ENCODE measurements around the gene ADAM12.

ADAM12 gene

DNA sequence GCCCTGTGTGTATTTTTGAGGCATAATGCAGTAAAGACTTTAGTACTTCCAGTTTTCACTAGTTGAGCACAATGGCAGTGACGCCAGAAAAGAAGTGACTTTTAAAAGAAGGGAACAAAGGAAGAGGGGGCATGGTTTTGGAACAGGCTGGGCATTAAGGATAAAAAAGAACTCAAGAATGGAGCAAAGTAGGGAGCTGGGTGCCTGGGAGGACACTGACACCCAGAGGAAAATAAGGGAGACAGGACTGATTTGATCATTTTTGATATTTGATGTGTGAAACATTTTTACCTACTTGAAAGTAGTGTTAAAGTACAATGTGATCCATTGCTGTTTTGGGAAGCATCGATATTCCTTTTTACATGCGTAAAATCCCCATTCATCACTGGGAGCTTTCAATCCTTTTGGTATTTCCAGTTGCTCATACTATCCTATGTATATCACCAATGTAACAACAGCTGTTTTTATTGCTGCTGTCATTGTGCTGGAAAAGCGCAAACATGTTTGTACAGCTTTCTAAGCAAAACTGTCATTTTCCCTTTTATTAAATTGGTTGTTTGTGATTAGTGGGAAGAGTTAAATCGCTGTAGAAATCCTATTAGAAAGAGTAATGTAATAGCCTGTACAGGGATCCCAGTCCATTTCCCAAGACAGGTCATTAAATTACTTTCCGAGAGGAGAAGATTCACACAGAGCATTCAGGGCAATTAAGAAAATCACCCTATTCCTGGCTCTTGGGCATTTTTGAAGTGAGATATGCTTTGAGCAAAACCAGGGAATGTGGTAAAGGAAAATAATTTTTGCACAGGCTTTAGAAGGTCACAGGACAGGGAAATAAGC is 85.2 kb downstream of the ADAM12 start:
- Histone ChIP-seq H3K27me3 (ENCODE audit: control insufficient read depth, insufficient read depth, low read length) (no peaks in the 10 kb centered on the region), H3K9ac (ENCODE audit: low read depth, low read length) (no peak overlapping the region), H3K4me3 (ENCODE audit: low read depth, low read length) (no peak overlapping the region), H3K36me3 (ENCODE audit: control insufficient read depth, insufficient read depth, low read length) (no peaks in the 10 kb centered on the region), H3K9me3 (ENCODE audit: control insufficient read depth, insufficient read depth, low read length) (no peaks in the 10 kb centered on the region), H3K4me1 (ENCODE audit: control insufficient read depth, insufficient read depth, low read length) (peaks cover 5% of the 10 kb centered on the region)

- H3K9ac ChIP-seq (ENCODE audit: low read depth, low read length): no peak overlapping the region
Measured at GRCh38 chr10:126302476-126302756, 85.9 kb downstream of the ADAM12 start.

DNA sequence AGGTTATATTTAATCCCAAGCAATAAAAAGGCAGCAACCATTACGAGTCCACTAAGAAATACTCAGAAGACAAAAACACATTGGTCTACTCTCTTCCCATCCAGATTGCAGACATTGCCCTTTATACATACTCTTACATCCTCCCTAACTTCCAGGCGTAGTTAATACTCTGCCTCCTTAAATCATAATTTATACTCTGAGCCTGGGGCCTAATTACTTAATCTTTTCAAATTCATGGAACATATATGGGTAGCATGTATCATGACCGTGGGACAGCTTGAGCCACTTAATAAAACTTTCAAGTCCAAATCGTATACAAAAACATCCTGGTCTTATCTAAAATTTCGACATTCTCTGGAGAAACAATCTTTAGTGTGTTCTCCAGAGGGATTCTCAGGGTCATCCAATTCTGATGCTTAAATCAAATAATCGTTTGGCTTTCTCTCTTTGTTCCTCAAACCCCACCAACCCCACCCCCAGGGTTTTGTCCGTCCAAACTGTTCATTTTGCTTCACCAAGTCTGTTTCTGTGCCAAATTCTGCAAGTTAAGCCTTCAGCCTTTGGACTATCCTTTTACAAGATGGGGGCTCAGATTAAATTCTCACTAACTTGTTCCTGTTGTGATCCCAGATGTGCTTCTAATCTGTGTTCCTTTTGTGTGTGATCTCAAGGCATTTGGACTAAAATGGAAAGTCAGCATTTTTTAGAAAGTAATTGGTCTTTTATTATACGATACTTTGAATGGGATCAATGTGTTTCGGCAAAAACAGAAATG is 86.4 kb downstream of the ADAM12 start:
- Histone ChIP-seq H3K4me1 (ENCODE audit: control insufficient read depth, insufficient read depth, low read length) (peaks cover 5% of the 10 kb centered on the region), H3K27me3 (ENCODE audit: control insufficient read depth, insufficient read depth, low read length) (no peaks in the 10 kb centered on the region), H3K9ac (ENCODE audit: low read depth, low read length) (no peak overlapping the region), H3K4me3 (ENCODE audit: low read depth, low read length) (no peak overlapping the region), H3K9me3 (ENCODE audit: control insufficient read depth, insufficient read depth, low read length) (no peaks in the 10 kb centered on the region), H3K36me3 (ENCODE audit: control insufficient read depth, insufficient read depth, low read length) (no peaks in the 10 kb centered on the region)

More at GRCh38 chr10:126302476-126302756, 85.9 kb downstream of the ADAM12 start:
- H3K4me3 ChIP-seq (ENCODE audit: low read depth, low read length): no peak overlapping the region
- peaks cover 5% of the 10 kb centered on the region for H3K4me1 ChIP-seq (ENCODE audit: control insufficient read depth, insufficient read depth, low read length)
- no peaks in the 10 kb centered on the region for H3K36me3 ChIP-seq (ENCODE audit: control insufficient read depth, insufficient read depth, low read length)
- H3K9me3 ChIP-seq (ENCODE audit: control insufficient read depth, insufficient read depth, low read length): no peaks in the 10 kb centered on the region
- no peaks in the 10 kb centered on the region for H3K27me3 ChIP-seq (ENCODE audit: control insufficient read depth, insufficient read depth, low read length)

DNA sequence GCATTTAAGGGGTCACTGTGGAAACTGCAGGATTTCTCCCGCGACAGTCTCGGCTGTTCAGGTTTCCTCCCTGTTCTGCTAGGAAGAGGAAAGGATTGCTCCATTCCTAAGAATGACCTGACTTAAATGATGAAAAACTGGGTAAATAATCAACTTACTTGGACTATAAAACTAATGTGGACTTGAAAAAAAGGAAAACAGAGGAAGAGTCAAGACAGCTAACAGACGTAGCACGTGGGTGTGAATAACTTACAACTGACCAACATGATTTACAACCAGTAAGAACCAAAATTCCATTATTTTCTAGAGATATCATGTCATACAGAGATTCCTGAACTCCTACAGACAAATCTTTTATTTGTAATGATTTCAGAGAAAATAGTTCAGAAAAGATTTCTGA is 93.8 kb downstream of the ADAM12 start:
- no peaks in the 10 kb centered on the region for H3K4me1 ChIP-seq (ENCODE audit: control insufficient read depth, insufficient read depth, low read length)
- no peaks in the 10 kb centered on the region for H3K36me3 ChIP-seq (ENCODE audit: control insufficient read depth, insufficient read depth, low read length)
- no peaks in the 10 kb centered on the region for H3K27me3 ChIP-seq (ENCODE audit: control insufficient read depth, insufficient read depth, low read length)
- H3K4me3 ChIP-seq (ENCODE audit: low read depth, low read length): no peak overlapping the region
- no peak overlapping the region for H3K9ac ChIP-seq (ENCODE audit: low read depth, low read length)
- H3K9me3 ChIP-seq (ENCODE audit: control insufficient read depth, insufficient read depth, low read length): no peaks in the 10 kb centered on the region

DNA sequence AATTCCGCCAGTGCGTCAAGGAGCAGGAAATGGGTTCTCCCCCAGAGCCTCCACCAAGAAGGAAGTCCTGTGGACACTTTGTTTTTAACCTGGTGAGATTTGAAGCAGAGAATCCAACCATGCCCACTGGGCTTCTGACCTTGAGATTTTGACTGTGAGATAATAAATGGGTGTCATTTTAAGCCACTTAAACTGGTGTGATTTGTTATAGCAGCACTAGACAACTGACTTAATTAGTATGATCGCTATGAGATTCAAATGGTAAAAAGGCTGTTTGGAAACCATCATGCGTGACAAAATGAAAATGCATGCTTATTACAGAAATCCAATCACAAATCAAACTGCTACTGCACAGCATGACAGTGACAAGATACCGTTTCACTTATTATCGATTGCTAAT is 98.0 kb downstream of the ADAM12 start:
- no peaks in the 10 kb centered on the region for H3K36me3 ChIP-seq (ENCODE audit: control insufficient read depth, insufficient read depth, low read length)
- no peaks in the 10 kb centered on the region for H3K9me3 ChIP-seq (ENCODE audit: control insufficient read depth, insufficient read depth, low read length)
- H3K4me3 ChIP-seq (ENCODE audit: low read depth, low read length): no peak overlapping the region
- H3K4me1 ChIP-seq (ENCODE audit: control insufficient read depth, insufficient read depth, low read length): no peaks in the 10 kb centered on the region
- no peaks in the 10 kb centered on the region for H3K27me3 ChIP-seq (ENCODE audit: control insufficient read depth, insufficient read depth, low read length)
- H3K9ac ChIP-seq (ENCODE audit: low read depth, low read length): no peak overlapping the region

- H3K27me3 ChIP-seq (ENCODE audit: control insufficient read depth, insufficient read depth, low read length): no peaks in the 10 kb centered on the region
- no peak overlapping the region for H3K9ac ChIP-seq (ENCODE audit: low read depth, low read length)
- H3K36me3 ChIP-seq (ENCODE audit: control insufficient read depth, insufficient read depth, low read length): no peaks in the 10 kb centered on the region
- H3K9me3 ChIP-seq (ENCODE audit: control insufficient read depth, insufficient read depth, low read length): no peaks in the 10 kb centered on the region
- no peaks in the 10 kb centered on the region for H3K4me1 ChIP-seq (ENCODE audit: control insufficient read depth, insufficient read depth, low read length)
- no peak overlapping the region for H3K4me3 ChIP-seq (ENCODE audit: low read depth, low read length)
Measured at GRCh38 chr10:126288547-126289493, 99.5 kb downstream of the ADAM12 start.

DNA sequence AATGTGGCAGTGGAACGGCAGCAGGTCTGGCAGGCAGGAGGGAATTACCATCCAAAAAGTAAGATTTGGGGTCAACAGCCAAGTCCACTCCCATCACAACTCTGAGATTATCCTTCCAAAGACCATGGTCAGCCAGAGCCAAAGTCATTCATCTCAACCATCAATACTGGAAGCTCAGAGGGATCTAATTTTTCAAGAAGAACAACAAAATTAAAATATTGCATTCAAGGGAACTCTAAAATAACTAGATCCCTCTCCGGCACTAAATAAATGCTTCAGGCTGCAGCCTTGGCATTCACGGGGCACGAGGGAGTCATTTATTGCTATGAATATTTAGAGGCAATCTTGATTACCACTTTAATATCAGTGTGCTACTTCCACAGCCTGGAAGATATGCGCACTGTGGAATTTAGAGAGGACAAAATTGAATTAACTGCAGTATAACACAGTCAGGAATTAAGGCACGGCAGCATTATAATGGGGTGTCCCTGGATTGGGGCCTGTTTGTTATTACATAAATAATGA is 102.0 kb downstream of the ADAM12 start:
- H3K4me3 ChIP-seq (ENCODE audit: low read depth, low read length): no peak overlapping the region
- no peaks in the 10 kb centered on the region for H3K27me3 ChIP-seq (ENCODE audit: control insufficient read depth, insufficient read depth, low read length)
- H3K36me3 ChIP-seq (ENCODE audit: control insufficient read depth, insufficient read depth, low read length): no peaks in the 10 kb centered on the region
- no peak overlapping the region for H3K9ac ChIP-seq (ENCODE audit: low read depth, low read length)
- no peaks in the 10 kb centered on the region for H3K9me3 ChIP-seq (ENCODE audit: control insufficient read depth, insufficient read depth, low read length)
- no peaks in the 10 kb centered on the region for H3K4me1 ChIP-seq (ENCODE audit: control insufficient read depth, insufficient read depth, low read length)

GRCh38 chr10:126283307-126283706 is 105.0 kb downstream of the ADAM12 start:
- no peaks in the 10 kb centered on the region for H3K4me1 ChIP-seq (ENCODE audit: control insufficient read depth, insufficient read depth, low read length)
- H3K9me3 ChIP-seq (ENCODE audit: control insufficient read depth, insufficient read depth, low read length): no peaks in the 10 kb centered on the region
- no peaks in the 10 kb centered on the region for H3K27me3 ChIP-seq (ENCODE audit: control insufficient read depth, insufficient read depth, low read length)
- H3K36me3 ChIP-seq (ENCODE audit: control insufficient read depth, insufficient read depth, low read length): no peaks in the 10 kb centered on the region
- no peak overlapping the region for H3K9ac ChIP-seq (ENCODE audit: low read depth, low read length)
- no peak overlapping the region for H3K4me3 ChIP-seq (ENCODE audit: low read depth, low read length)

DNA sequence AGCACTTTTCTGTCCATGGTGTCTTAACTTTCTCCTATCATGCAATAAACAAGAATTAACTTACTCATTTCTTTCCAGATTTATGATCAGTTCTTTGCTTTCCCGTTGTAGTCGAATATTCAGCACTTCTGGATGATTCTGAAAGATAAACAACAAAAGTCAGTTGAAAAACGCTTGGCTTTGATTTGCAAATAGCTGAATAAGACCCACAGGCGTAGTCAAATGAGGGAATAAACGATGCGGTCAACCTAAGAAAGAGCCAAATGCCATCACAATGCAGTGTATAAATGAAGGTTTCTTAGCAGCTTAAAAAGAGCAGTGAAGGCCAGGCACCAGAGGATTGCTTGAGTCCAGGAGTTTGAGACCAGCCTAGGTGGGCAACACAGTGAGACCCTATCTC is 109.4 kb downstream of the ADAM12 start:
- Histone ChIP-seq H3K9me3 (ENCODE audit: control insufficient read depth, insufficient read depth, low read length) (no peaks in the 10 kb centered on the region), H3K27me3 (ENCODE audit: control insufficient read depth, insufficient read depth, low read length) (no peaks in the 10 kb centered on the region), H3K4me3 (ENCODE audit: low read depth, low read length) (no peak overlapping the region), H3K36me3 (ENCODE audit: control insufficient read depth, insufficient read depth, low read length) (no peaks in the 10 kb centered on the region), H3K4me1 (ENCODE audit: control insufficient read depth, insufficient read depth, low read length) (no peaks in the 10 kb centered on the region), H3K9ac (ENCODE audit: low read depth, low read length) (no peak overlapping the region)

- H3K9ac ChIP-seq (ENCODE audit: low read depth, low read length): no peak overlapping the region
- H3K36me3 ChIP-seq (ENCODE audit: control insufficient read depth, insufficient read depth, low read length): no peaks in the 10 kb centered on the region
- H3K9me3 ChIP-seq (ENCODE audit: control insufficient read depth, insufficient read depth, low read length): no peaks in the 10 kb centered on the region
- H3K4me3 ChIP-seq (ENCODE audit: low read depth, low read length): no peak overlapping the region
- no peaks in the 10 kb centered on the region for H3K27me3 ChIP-seq (ENCODE audit: control insufficient read depth, insufficient read depth, low read length)
- no peaks in the 10 kb centered on the region for H3K4me1 ChIP-seq (ENCODE audit: control insufficient read depth, insufficient read depth, low read length)
Measured at GRCh38 chr10:126277181-126277580, 111.1 kb downstream of the ADAM12 start.

DNA sequence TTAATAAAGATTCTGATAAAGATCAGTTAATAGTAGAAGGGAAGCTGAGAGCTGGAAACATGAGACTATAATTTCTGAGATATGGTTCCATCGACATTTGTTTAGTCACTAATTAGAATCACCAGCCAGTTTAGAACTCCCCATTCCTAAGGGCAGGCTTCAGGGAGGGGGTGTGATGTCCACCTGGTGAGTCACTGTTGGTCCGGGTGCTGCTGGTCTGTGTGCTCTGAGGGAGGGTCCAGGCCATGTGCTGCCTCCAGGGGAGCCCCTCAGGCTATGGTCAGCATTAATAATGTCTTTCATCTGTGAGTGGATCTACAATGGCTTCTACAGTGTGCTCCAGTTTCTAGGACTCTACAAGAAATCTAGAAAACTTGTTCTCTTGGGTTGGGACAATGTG is 115.8 kb downstream of the ADAM12 start:
- no peaks in the 10 kb centered on the region for H3K36me3 ChIP-seq (ENCODE audit: control insufficient read depth, insufficient read depth, low read length)
- H3K9me3 ChIP-seq (ENCODE audit: control insufficient read depth, insufficient read depth, low read length): no peaks in the 10 kb centered on the region
- H3K4me1 ChIP-seq (ENCODE audit: control insufficient read depth, insufficient read depth, low read length): no peaks in the 10 kb centered on the region
- no peak overlapping the region for H3K9ac ChIP-seq (ENCODE audit: low read depth, low read length)
- H3K27me3 ChIP-seq (ENCODE audit: control insufficient read depth, insufficient read depth, low read length): no peaks in the 10 kb centered on the region
- no peak overlapping the region for H3K4me3 ChIP-seq (ENCODE audit: low read depth, low read length)

Measured in iPS-15b (cell line).